DND-41 (cell line): ENCODE measurements around the gene APOBR.

Source experiments
- EZH2 ChIP-seq: IDR thresholded peaks from 3 replicates; pipeline ENCODE4 v1.6.1; 2012; ENCODE audit warnings: borderline replicate concordance, low read depth, mild to moderate bottlenecking, moderate library complexity, low read length, inconsistent platforms; ENCODE audit not compliant: severe bottlenecking
- TF ChIP-seq, protein P1 (sequence below): IDR thresholded peaks from 2 replicates; pipeline ENCODE4 v1.5.1; 2012; ENCODE audit warnings: borderline replicate concordance, low read length, moderate library complexity, mild to moderate bottlenecking; ENCODE audit not compliant: poor library complexity, severe bottlenecking; ENCODE audit errors: extremely low read depth

DNA sequence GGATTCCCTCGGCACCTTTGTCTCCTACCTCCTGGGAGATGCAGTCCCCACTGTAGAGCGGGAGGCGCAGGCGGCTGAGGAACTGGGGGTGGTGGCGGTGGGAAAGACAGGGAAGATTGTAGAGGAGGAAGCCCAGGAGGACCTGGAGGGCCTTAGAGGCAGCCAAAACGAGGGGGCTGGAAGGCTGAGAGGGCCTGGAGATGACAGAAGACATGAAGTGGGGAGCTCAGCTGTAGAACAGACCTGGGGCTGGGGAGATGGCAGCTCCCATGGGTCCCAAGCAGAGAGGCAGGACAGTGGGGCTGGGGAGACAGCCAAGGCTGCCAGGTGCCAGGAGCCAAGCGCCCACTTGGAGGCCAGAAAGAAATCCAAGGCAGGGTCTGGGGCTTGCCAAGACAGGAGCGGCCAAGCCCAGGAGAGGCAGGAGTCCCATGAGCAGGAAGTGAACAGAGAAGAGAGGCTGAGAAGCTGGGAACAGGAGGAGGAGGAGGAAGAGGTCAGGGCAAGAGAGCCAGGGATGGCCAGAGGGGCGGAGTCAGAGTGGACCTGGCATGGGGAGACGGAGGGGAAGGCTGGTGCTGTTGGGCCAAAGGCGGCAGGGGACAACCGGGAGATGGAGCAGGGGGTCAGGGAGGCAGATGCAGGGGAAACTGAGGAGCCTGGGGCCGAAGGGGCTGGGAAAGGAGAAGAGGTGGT lies 803 bp downstream of the APOBR start:
- no peak for TF ChIP-seq EZH2
- TF ChIP-seq, protein P1, sequence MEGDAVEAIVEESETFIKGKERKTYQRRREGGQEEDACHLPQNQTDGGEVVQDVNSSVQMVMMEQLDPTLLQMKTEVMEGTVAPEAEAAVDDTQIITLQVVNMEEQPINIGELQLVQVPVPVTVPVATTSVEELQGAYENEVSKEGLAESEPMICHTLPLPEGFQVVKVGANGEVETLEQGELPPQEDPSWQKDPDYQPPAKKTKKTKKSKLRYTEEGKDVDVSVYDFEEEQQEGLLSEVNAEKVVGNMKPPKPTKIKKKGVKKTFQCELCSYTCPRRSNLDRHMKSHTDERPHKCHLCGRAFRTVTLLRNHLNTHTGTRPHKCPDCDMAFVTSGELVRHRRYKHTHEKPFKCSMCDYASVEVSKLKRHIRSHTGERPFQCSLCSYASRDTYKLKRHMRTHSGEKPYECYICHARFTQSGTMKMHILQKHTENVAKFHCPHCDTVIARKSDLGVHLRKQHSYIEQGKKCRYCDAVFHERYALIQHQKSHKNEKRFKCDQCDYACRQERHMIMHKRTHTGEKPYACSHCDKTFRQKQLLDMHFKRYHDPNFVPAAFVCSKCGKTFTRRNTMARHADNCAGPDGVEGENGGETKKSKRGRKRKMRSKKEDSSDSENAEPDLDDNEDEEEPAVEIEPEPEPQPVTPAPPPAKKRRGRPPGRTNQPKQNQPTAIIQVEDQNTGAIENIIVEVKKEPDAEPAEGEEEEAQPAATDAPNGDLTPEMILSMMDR, result no peak
